ENCODE measurements around the gene ARID5B.

GRCh38 chr10:62077330-62078015 lies 176.0 kb downstream of the ARID5B start:
- TF ChIP-seq POLR2AphosphoS5 (IDR thresholded peaks at IDR 0.05): no peak
- TF ChIP-seq, protein P1, sequence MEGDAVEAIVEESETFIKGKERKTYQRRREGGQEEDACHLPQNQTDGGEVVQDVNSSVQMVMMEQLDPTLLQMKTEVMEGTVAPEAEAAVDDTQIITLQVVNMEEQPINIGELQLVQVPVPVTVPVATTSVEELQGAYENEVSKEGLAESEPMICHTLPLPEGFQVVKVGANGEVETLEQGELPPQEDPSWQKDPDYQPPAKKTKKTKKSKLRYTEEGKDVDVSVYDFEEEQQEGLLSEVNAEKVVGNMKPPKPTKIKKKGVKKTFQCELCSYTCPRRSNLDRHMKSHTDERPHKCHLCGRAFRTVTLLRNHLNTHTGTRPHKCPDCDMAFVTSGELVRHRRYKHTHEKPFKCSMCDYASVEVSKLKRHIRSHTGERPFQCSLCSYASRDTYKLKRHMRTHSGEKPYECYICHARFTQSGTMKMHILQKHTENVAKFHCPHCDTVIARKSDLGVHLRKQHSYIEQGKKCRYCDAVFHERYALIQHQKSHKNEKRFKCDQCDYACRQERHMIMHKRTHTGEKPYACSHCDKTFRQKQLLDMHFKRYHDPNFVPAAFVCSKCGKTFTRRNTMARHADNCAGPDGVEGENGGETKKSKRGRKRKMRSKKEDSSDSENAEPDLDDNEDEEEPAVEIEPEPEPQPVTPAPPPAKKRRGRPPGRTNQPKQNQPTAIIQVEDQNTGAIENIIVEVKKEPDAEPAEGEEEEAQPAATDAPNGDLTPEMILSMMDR (IDR thresholded peaks at IDR 0.05): no peak

Measured in transverse colon (tissue), 4 donors.